Measurements from ENCODE around the gene ZNF830.
A peak's percentile ranks its signal among the peaks of the same experiment; 100 is the strongest.
"Not testable (repeated sequence)": the region's sequence is repeated elsewhere in the genome, so short reads cannot be mapped to it uniquely, and the experiment has no call there.

Gene ZNF830, protein sequence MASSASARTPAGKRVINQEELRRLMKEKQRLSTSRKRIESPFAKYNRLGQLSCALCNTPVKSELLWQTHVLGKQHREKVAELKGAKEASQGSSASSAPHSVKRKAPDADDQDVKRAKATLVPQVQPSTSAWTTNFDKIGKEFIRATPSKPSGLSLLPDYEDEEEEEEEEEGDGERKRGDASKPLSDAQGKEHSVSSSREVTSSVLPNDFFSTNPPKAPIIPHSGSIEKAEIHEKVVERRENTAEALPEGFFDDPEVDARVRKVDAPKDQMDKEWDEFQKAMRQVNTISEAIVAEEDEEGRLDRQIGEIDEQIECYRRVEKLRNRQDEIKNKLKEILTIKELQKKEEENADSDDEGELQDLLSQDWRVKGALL

DNA sequence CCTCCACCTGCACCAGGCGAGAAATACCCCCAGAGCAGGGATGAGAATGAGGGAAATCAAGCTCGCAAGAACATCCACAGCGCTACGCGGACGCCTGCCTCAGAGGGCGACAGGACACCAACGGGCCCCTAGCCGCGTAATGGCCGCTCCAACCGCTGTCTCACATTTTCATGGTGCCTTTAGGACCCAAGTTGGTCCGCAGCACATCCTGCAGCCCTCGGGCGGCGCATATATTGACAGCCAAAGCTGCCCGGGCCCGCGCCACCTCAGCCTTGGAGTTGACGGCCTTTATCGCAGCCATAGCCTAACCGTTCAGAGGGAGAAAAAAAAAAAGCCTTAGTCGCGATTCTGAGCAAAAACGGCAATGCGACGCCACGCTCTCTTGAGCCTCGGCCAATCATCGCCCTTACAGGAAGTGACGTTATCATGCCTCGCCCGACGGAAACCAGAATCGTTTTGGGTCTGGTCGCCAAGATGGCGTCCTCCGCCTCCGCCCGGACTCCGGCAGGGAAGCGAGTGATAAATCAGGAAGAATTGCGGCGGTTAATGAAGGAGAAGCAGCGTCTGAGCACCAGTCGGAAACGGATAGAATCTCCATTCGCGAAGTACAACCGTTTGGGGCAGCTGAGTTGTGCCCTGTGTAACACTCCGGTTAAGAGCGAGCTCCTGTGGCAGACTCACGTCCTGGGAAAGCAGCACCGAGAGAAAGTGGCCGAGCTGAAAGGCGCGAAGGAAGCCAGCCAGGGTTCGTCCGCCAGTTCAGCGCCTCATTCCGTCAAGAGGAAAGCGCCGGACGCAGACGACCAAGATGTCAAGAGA, at the start of gene ZNF830, which contains the start of gene CCT6B:
ZNF830 (plus strand) TSS at position 448 of the 819 bp plus-strand sequence; CDS start at position 475, 27 bp downstream.
CCT6B (minus strand) TSS at position 368 of the 819 bp plus-strand sequence; CDS start at position 301, 67 bp downstream.
- peak; percentile 80 for DNase-seq

DNA sequence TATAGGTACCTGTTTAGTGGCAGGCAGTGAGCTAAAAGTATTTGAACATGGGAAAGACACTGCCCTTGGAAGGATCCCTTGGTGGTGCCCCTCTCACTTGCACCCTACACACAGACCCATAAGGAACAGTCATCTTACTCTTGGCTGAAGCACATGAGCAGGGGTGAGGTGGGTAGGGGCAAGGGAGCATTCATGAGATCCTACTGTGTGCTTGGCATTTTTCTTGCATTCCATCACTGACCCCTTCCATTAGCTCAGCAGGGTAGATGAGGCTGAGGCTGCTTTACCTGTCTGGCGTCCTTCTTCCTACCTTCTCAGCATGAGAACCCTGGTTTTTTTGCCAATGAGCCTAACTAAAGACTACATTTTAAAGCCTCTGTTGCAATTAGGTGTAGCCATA, 48.3 kb upstream of the ZNF830 start:
- no peak for DNase-seq

DNA sequence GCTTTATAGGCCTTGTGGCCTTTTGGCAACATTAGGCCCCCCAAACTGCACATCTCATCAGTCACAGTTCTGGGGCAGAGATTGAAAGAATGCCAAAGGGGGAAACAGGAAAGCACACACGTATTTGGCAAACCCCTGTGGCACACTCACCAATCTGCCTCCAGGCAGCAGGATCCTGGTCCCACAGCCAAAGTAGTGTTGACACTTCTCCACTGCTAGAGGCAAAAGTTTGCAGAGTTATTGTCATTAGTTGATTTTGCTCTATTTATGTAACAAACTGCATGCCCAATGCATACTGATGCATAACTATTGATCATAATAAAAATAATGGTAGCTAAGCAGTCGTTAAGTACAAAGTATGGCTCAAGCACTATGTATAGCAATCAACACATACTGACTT, 45.2 kb upstream of the ZNF830 start:
- DNase-seq = no peak

DNA sequence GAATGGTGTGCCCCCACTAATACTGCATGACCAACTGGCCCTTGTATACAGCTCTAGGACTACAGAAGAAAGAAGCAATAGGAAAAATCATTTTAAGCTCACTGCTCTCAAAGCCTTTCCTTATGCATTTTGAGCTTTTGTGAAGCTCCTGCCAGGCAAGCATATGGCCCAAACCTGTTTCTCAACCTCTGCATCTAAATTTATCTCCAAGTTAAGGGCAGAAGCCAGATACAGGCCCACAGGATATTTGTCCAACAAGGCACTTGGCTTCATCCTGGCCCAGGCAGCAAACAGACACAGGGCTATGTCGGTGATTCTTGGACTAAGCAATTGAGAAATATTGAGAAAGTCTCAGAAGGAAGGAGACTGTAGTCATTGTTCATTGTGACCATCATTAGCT, 44.0 kb upstream of the ZNF830 start:
- no peak for DNase-seq

DNA sequence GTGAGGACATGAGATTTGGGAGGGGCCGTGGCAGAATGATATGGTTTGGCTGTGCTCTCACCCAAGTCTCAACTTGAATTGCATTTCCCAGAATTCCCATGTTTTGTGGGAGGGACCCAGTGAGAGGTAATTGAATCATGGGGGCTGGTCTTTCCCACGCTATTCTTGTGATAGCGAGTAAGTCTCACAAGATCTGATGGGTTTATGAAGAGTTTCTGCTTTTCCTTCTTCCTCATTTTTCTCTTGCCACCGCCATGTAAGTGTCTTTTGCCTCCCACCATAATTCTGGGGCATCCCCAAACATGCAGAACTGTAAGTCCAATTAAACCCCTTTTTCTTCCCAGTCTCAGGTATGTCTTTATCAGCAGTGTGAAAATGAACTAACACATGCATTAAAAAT, 40.7 kb upstream of the ZNF830 start:
- no peak for DNase-seq

DNA sequence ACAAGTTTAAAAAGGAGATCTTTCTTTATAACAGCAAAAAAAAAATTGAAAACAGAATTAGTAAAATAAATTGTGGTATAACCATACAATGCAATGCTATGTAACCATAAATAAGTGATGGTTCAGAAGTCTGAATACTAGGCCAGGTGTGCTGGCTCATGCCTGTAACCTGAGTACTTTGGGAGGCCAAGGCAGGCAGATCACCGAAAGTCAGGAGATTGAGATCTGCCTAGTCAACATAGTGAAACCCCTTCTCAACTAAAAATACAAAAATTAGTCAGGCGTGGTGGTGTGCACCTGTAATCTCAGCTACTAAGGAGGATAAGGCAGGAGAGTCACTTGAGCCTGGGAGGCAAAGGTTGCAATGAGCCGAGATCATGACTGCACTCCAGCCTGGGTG, 34.7 kb upstream of the ZNF830 start:
- DNase-seq = no peak

DNA sequence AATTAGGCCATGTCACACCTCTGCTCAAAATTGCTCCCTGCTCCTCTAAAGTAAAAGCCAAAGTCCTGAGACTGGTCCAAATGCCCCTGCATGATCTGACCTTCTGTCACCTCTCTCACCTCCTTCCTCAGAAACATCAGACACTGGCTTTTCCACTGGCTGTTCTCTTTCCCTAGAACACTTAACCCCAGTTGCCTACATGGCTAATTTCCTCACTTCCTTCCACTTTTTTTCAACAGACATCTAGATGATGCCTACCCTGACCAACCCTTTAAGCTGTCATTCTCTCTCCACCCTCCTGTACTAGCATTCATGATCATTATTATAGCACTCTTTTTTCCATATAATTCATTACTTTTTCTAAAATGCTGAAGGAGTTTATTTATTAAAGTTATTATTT, 31.1 kb upstream of the ZNF830 start:
- DNase-seq = no peak

DNA sequence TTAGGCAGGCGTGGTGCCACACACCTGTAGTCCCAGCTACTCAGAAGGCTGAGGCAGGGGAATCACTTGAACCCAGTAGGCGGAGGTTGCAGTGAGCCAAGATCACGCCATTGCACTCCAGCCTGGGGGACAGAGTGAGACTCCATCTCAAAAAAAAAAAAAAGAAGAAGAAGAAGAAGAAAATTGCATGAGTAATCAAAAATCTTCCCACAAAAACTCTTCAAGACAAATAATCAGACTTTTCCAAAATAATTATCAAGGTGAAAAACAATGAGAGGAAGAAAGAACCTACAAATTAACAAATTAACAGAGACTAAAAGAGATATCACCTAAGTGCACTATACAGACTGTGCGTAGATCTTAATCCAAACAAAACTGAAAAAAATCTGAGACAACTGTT, 10.6 kb upstream of the ZNF830 start:
- not testable (repeated sequence) for DNase-seq

DNA sequence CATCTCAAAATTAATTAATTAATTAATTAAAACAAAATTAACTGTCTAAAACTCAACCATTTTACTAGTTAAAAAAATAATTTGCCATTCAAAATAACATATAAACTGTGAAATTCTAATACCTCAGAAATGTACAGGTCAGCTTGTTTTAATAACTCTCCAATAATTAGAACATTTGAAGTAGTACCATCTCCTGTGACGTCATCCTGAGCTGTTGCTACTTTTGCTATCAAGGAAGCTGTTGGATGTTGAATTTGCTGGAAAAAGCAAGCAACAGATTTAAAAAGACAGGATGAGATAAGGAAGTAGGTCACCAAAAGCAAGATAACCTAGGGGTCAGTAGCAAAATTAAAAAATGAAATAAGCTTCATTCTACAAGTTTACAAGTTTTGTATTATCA, 2.9 kb upstream of the ZNF830 start:
- no peak for DNase-seq

DNA sequence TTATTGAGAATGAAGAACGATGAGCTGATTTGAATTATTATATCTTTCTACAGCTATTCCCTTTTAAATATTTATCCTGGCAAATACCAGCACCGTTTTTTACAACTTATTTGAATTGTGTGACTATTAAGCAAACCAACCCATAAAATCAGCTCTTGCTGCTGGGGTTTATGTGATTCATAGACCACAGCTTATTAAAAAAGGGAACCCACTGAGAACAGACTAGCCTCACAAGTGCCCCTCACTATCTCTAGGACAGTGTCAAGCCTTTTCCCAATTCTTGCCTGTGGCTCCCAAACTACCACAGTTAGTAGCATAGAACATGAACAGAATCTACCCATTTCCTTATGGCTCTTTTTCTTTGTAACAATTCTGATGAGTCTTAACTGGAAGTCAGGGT, 12.8 kb downstream of the ZNF830 start:
- no peak for DNase-seq

DNA sequence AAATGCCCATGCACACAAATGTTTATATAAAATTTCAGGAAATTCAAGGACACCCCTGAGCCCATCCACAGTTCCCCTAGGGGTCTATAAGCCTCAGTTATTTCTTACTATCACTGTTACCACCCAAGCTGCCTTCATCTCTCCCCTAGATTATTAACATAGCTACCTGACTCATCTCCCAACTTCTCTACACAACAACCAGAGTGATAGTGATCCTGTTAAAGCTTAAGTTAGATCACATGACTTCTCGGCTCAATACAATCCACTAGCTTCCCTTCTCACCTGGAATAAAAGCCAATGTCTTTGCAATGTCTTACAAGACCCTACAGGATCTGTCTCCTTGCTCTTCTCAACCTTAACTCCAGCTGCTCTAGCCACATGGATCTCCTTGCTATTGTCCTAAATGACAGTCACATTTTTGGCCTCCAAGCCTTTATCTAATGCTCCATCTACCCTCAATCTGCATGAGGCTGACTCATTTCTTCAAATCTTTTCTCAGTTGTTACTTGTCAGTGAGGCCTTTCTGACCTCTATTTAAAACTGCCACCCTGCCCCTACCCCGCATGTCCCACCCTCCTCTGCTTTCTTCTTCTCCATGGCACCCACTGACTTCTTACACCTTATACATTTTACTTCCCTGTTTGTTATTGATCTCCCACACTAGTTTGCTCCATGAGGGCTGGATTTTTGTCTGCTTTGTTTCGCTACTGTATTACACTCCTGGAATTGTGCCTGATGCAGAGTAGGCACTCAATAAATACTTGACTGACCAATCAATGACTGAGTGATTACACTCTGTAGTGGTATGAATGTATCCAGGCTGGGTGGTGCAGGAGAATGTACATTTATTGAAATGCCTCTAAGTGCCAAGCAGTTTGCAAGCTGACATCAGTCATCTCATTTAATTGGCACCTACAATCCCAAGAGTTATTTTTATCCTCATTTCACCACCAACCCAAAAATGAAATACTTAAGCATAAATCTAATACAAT, 13.8 kb downstream of the ZNF830 start:
- DNase-seq = no peak

DNA sequence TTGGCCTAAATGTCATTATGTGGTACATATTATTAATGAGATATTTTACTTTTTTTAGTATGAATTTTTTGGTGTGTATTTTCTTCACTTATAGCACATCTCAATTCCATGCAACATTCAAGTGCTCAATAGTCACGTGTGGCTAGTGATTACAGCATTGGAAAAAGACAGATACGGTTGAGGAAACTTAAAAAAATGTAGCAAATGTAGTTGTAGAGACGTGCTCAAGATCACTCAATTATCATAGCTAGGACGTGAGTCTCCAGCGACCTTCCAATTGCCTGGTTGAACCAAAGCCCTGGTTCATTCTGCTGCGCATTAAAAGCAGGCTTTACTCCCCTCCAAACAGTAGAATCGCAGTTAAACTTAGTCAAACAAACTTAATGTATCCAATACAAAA, 17.8 kb downstream of the ZNF830 start:
- DNase-seq = no peak

DNA sequence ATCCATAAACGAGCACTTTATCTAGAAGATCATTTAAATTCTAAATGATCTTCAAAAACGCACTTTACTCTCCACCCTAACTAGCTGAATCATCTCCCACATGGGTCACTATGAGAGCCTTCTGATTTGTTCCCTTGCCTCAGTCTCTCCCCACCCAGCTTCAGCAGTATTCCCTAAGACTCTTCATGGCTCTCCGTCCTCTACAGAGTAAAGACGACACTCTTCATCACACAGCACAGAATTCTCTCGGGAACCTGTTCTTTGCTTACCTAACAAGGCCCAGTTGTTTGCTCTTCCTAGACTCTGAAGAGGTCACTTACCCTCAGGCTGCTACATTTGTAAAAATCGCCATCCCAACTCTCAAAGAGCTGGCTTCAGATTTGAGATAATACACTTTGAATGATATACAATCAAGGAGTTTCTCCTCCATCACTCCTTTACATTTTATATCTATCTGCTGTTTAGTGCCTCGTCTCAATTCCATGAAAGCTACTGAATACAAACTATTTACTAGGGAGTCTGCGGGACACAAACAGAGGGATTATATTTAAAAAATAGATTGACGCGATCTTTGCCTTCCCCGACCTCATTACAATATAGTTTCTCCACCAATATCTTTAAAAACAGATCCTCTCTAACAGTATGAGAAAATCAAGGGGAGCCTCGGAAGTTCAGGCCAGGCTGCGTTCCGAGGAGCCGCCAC, 18.5 kb downstream of the ZNF830 start:
- DNase-seq = no peak

DNA sequence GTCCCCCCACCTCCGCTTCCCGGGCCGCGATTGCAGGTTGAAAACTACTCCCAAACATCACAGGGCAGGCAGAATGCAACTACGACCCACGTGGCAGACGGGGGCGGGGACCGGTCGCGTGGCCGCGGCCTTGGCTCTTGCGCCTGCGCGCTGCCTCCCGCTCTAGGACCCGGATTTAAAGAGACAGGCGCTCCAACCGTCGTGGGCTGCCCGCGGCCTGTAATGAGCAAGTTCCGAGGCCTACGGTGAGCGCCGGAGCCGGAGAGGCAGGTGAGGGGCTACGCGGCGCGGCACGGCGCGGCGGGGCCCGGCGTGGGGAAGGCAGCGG, 19.0 kb downstream of the ZNF830 start, which contains the start of gene LIG3:
LIG3 (plus strand) TSS at position 160 of the 328 bp plus-strand sequence. CDS start 2,494 bp downstream, outside the sequence.
- DNase-seq = peak; percentile 87

DNA sequence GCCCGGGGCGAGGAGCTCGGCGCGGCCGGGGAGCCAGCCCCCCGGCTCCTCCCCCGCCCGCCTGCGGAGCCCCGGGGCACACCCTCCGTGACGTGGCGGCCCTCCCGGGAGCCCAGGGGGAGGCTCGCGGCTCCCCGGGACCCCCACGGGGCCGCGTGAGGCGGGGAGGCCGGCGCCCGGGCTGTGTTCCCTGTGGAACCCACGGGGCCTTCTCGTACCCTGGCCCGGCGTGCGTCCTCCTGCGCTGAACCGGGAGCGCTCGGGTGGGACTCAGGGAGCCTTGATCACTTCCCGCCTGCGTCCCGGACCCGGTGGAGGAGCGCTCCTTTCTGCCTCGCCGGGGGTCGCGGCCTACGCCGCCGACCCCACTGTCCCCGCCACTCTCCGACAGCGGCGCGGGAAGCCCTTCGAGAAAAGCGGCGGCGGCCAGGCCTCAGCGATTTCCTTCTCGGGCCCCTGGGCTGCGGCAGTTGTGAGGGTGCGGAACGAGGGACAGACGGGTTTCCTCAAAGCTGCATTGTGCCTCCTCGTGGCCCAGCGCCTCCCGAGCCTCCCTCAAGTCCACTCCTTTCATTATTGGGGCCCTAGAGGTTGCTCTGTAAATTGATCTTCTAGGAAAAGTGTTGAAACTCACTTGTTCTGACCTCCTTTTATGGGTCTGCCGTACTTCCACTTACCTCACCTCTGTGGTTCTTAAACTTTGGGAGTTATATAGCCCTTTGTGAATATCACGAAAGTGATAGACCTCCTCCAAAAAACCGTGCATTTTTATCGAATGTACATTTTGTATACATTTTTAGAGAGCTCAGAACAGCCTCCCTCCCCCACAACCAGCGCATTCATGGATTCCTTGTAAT, 19.6 kb downstream of the ZNF830 start:
- peak; percentile 22 for DNase-seq

DNA sequence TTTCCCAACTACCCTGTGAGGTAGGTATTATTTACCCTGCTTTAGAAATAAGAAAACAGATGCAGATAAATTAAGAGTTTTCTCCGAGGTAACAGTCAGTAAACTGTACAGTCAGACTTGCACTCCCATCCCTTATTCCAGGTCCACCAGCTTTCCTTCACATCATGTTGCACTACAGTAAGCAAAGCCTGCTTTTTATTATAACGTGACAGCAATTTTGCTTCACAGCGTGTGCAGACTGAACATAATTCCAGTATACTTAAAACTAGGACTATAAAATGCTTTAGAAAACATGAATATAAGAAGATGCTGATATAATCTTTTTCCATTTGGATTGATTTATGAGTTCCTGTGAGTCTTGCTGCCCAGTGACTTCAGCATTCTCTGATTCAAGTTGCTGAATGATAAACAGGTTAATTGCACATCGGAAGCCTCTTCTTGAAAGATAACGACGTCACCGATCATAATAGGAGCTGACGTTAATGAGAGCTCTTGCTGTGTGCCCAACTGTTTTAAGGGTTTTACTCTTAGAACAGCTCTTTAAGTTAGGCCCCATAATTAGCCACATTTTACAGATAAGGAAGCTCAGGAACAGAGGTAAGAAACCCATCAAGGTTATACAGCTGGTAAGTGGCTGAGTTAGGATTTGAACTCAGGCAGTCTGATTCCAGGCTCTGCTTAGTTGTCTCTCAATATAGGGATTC, 20.4 kb downstream of the ZNF830 start:
- no peak for DNase-seq

DNA sequence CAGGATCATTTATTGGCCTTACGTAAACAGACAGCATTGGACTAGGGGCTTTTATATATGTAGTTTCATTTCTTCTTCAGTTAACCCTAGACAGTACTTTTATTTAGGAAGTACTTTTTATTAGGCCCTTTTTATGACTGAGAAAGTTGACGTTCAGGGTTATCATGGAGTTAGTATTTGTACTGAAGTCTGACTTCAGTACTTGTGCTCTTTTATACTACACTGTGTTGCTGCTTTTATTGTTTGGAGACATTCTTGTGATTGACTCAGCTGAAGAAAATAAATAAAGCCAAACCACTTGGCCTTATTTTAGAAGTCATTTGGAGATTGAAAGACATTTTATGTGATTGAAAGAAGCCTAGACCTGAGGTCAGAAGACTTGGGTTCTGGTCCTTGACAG, 25.9 kb downstream of the ZNF830 start:
- no peak for DNase-seq

DNA sequence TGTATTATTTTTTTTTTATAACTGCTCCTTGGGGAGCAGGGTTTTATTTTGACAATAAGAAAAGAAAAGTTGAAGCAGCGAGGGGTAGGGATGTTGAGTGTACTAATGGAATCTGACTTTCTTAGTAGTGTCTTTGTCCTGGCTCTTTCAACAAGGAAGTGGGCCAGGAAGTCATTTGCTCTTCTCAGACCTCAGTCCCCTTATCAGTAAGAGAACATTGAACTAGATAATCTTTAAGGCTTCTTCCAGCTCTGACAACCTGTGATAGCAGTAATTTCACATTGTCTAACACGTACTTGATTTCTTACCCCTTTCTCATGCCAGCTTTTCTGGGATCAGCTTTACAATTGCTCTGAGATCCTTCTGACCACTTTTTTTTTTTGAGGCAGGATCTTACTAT, 27.3 kb downstream of the ZNF830 start:
- no peak for DNase-seq

DNA sequence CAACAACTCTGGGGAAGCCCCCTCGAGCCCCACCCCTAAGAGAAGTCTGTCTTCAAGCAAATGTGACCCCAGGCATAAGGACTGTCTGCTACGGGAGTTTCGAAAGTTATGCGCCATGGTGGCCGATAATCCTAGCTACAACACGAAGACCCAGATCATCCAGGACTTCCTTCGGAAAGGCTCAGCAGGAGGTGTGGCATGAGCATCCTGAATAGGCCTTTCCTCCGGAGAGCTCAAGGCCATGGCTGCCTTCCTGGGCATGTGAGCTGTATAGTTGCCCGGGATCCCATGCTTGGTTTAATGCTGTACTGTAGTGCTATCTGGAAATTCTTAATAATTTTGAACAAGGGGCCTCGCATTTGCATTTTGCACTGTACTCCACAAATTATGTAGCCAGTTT, 28.1 kb downstream of the ZNF830 start:
- DNase-seq = no peak

DNA sequence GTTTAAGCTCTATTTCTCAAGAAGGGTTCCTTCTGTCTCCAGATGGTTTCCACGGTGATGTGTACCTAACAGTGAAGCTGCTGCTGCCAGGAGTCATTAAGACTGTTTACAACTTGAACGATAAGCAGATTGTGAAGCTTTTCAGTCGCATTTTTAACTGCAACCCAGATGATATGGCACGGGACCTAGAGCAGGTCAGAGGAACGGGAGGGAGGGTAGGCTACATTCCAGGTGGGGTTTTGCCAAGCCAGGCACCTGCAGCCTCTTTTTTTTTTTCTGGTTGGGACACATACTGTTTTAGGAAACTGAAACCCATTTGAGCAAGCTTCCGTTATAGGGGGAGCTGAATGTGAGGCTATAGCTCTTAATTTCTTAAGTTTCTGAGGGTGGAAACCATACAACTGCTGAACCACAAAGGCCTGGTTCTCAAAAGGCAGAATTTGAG, 29.6 kb downstream of the ZNF830 start:
- DNase-seq = no peak
